Keratinocyte (primary cell): Measurements from ENCODE around the gene EMILIN1. TPM values are rescaled to one million over a fixed set of nuclear protein-coding genes. Genes with fewer than 3 reads are reported as not detected.

Experiments
- DNase-seq: peaks from one replicate; pipeline ENCODE4 v3.0.0-alpha.2; 2011; ENCODE audit warnings: low read depth, missing footprints, low spot score
- FAIRE-seq: peaks from 2 replicates; lab custom pipeline; 2011; peaks lifted over from hg19 to GRCh38; lab: Jason Lieb, UNC
- H2AFZ ChIP-seq: 2 replicates; pipeline ENCODE4 v1.6.0; 2012; ENCODE audit warnings: low read length, control low read depth, inconsistent platforms; ENCODE audit not compliant: control insufficient read depth
- H3K27ac ChIP-seq: 2 replicates; pipeline ENCODE4 v1.5.1; 2011; ENCODE audit warnings: low read length; ENCODE audit not compliant: control insufficient read depth, insufficient read depth
- H3K27me3 ChIP-seq: 3 replicates; pipeline ENCODE4 v1.6.0; 2011; ENCODE audit warnings: low read length; ENCODE audit not compliant: control insufficient read depth, insufficient read depth; ENCODE audit errors: extremely low read depth
- H3K36me3 ChIP-seq, 2 experiments: 2 replicates in 1 of 2; 3 replicates in 1 of 2; pipeline ENCODE4 v1.5.1; 2011; ENCODE audit warnings: low read length in 2 of 2, mild to moderate bottlenecking in 1 of 2; ENCODE audit not compliant: control insufficient read depth in 2 of 2, insufficient read depth in 2 of 2; ENCODE audit errors: extremely low read depth in 1 of 2
- H3K4me1 ChIP-seq: 3 replicates; pipeline ENCODE4 v1.5.1; 2011; ENCODE audit warnings: low read length; ENCODE audit not compliant: control insufficient read depth, insufficient read depth; ENCODE audit errors: extremely low read depth
- H3K4me2 ChIP-seq: 3 replicates; pipeline ENCODE4 v1.6.0; 2011; ENCODE audit warnings: low read depth, low read length; ENCODE audit not compliant: control insufficient read depth, insufficient read depth; ENCODE audit errors: extremely low read depth
- H3K4me3 ChIP-seq, 3 experiments: fragments of 200-600 bp in 1 of 3; sonication (generic) in 1 of 3; 2 replicates in 2 of 3; 3 replicates in 1 of 3; pipeline ENCODE4 v1.5.1; 2011 to 2016; ENCODE audit warnings: low read length in 3 of 3, mild to moderate bottlenecking in 3 of 3, control low read depth in 2 of 3, inconsistent platforms in 1 of 3, low read depth in 1 of 3, mixed read lengths in 1 of 3, mixed run types in 1 of 3, moderate library complexity in 1 of 3; ENCODE audit not compliant: control insufficient read depth in 2 of 3, insufficient read depth in 2 of 3; ENCODE audit errors: extremely low read depth in 1 of 3
- H3K79me2 ChIP-seq: 2 replicates; pipeline ENCODE4 v1.6.0; 2012; ENCODE audit warnings: low read length; ENCODE audit not compliant: control insufficient read depth, insufficient read depth
- H3K9ac ChIP-seq: 3 replicates; pipeline ENCODE4 v1.6.0; 2011; ENCODE audit warnings: low read length; ENCODE audit not compliant: control insufficient read depth, insufficient read depth; ENCODE audit errors: extremely low read depth
- H3K9me1 ChIP-seq: 3 replicates; pipeline ENCODE4 v1.6.0; 2011; ENCODE audit warnings: low read length; ENCODE audit not compliant: control insufficient read depth, insufficient read depth; ENCODE audit errors: extremely low read depth
- H3K9me3 ChIP-seq: 2 replicates; pipeline ENCODE4 v1.5.1; 2012; ENCODE audit warnings: low read depth, low read length; ENCODE audit not compliant: control insufficient read depth
- H4K20me1 ChIP-seq: 3 replicates; pipeline ENCODE4 v1.6.0; 2011; ENCODE audit warnings: low read length; ENCODE audit not compliant: control insufficient read depth, insufficient read depth; ENCODE audit errors: extremely low read depth
- CTCF ChIP-seq, 3 experiments: IDR thresholded peaks in 1 of 3; conservative IDR thresholded peaks in 1 of 3; optimal IDR thresholded peaks in 1 of 3; 2 replicates in 2 of 3; 3 replicates in 1 of 3; pipeline versions ENCODE3 to v1.5.1; 2011; ENCODE audit warnings: low read length in 3 of 3, mild to moderate bottlenecking in 3 of 3, moderate library complexity in 2 of 3, control low read depth in 1 of 3, inconsistent platforms in 1 of 3; ENCODE audit not compliant: insufficient read depth in 2 of 3; ENCODE audit errors: extremely low read depth in 1 of 3
- EZH2 ChIP-seq: IDR thresholded peaks from one replicate; pipeline ENCODE4 v1.6.1; 2012; ENCODE audit warnings: inconsistent platforms, mild to moderate bottlenecking, low read length, moderate library complexity
- dilution Hi-C: fragments of 300-500 bp; cut with MboI; formaldehyde crosslinking; loops from one replicate; pipeline ENCODE4 v1.7.0; 2020; ENCODE audit warnings: low sequenced_read_pairs; ENCODE audit not compliant: extremely low pct_ligation_motif_present
- polyA minus RNA-seq, 3 experiments: library from RNA; depleted of rRNA, polyadenylated mRNA; stranded (reverse); fragments of >200 nt; gene quantifications; 1 replicate in 1 of 3; 2 replicates in 1 of 3; 3 replicates in 1 of 3; pipeline ENCODE4 v1.2.3, GENCODE V29; 2011
- polyA plus RNA-seq, 5 experiments: library from polyadenylated mRNA; depleted of rRNA in 3 of 5; stranded (reverse) in 3 of 5; stranded (forward) in 1 of 5; unstranded in 1 of 5; fragments of >200 nt; gene quantifications; 1 replicate in 1 of 5; 2 replicates in 3 of 5; 3 replicates in 1 of 5; pipeline versions ENCODE4 v1.2.1 to v1.2.3, GENCODE V29; 2011 to 2012; ENCODE audit warnings: missing spikeins in 2 of 5, low read depth in 1 of 5, low replicate concordance in 1 of 5

The EMILIN1 gene
- polyA plus RNA-seq (0.01 to 0.06 TPM (median 0.03 TPM) in 3 replicates), polyA minus RNA-seq (0.20 TPM in 1 of 3 replicates, not detected in the others)
- polyA plus RNA-seq (2011; ENCODE audit: low read depth) = not detected
- polyA plus RNA-seq (2011; cell fraction: cytosol; rRNA removed) = 0.06 TPM in 1 of 2 replicates, not detected in the other
- polyA plus RNA-seq (2011; cell fraction: nucleus; rRNA removed) = 0.04 and 0.23 TPM in 2 replicates
- 0.18 TPM in 2 replicates for polyA plus RNA-seq (2012; ENCODE audit: low replicate concordance)
- not detected for polyA minus RNA-seq (2011; cell fraction: cytosol; rRNA and poly(A)+ RNA removed)
- not detected in 2 replicates for polyA minus RNA-seq (2011; cell fraction: nucleus; rRNA and poly(A)+ RNA removed)

- DNase-seq (no peak), FAIRE-seq (no peak)
- H4K20me1 ChIP-seq = no peaks in the 10 kb centered on the region
- no peaks in the 10 kb centered on the region for H3K36me3 ChIP-seq
- H3K4me1 ChIP-seq = peaks cover 14% of the 10 kb centered on the region
- TF ChIP-seq CTCF (optimal IDR thresholded peaks at IDR 0.05 in 1 of 3, IDR thresholded peaks at IDR 0.05 in 1 of 3, conservative IDR thresholded peaks at IDR 0.05 in 1 of 3; ENCODE audit: extremely low read depth in 1 of 3, insufficient read depth in 2 of 3, low read length in 3 of 3) (no peak), EZH2 (no peak)
- no peak within 1 kb of the TSS for H3K4me2 ChIP-seq
- no peaks in the 10 kb centered on the region for H3K79me2 ChIP-seq
- no peak within 1 kb of the TSS for H3K9ac ChIP-seq
- H3K9me3 ChIP-seq = no peaks in the 10 kb centered on the region
- dilution Hi-C loops = no loop called here
- no peaks in the 10 kb centered on the region for H3K9me1 ChIP-seq
- no peak within 1 kb of the TSS for H3K4me3 ChIP-seq
- H2AFZ ChIP-seq = no peak within 1 kb of the TSS
- no peaks in the 10 kb centered on the region for H3K27me3 ChIP-seq
- no peak within 1 kb of the TSS for H3K27ac ChIP-seq
These were observed at the start of gene EMILIN1 for GRCh38 chr2:27078267-27079194. EMILIN1 (plus strand) TSS chr2:27078615; CDS start chr2:27079066, 451 bp downstream.

- H3K79me2 ChIP-seq = peaks cover 30% of the 10 kb centered on the region
- dilution Hi-C loops = no loop called here
These were observed 49.4 kb upstream of the EMILIN1 start for GRCh38 chr2:27029051-27029450.

More at GRCh38 chr2:27029051-27029450, 49.4 kb upstream of the EMILIN1 start:
- DNase-seq (no peak), FAIRE-seq (no peak)
- peaks cover 3% of the 10 kb centered on the region for H4K20me1 ChIP-seq
- H2AFZ ChIP-seq = no peak overlapping the region
- no peaks in the 10 kb centered on the region for H3K9me1 ChIP-seq
- no peak overlapping the region for H3K9ac ChIP-seq
- H3K4me3 ChIP-seq = no peak overlapping the region
- no peak overlapping the region for H3K27ac ChIP-seq
- TF ChIP-seq CTCF (optimal IDR thresholded peaks at IDR 0.05 in 1 of 3, IDR thresholded peaks at IDR 0.05 in 1 of 3, conservative IDR thresholded peaks at IDR 0.05 in 1 of 3; ENCODE audit: extremely low read depth in 1 of 3, insufficient read depth in 2 of 3, low read length in 3 of 3) (no peak), EZH2 (no peak)
- H3K9me3 ChIP-seq = no peaks in the 10 kb centered on the region
- peaks cover 9% of the 10 kb centered on the region for H3K4me1 ChIP-seq
- peaks cover 3 to 14% of the 10 kb centered on the region in 2 experiments for H3K36me3 ChIP-seq
- H3K27me3 ChIP-seq = no peaks in the 10 kb centered on the region
- no peak overlapping the region for H3K4me2 ChIP-seq
